ENCODE measurements around the gene PIP5K1C.
"Not testable (repeated sequence)": the region's sequence is repeated elsewhere in the genome, so short reads cannot be mapped to it uniquely, and the experiment has no call there.

Gene PIP5K1C

GRCh38 chr19:3661284-3662238 lies 38.7 kb downstream of the PIP5K1C start:
- no peak for DNase-seq (ENCODE audit: low read depth)

- no peak for DNase-seq (ENCODE audit: low read depth)
Observed at GRCh38 chr19:3660493-3661219, 39.6 kb downstream of the PIP5K1C start.

GRCh38 chr19:3659746-3660112 lies 40.5 kb downstream of the PIP5K1C start:
- no peak for DNase-seq (ENCODE audit: low read depth)

- DNase-seq (ENCODE audit: low read depth) = no peak
Observed at GRCh38 chr19:3658870-3659745, 41.2 kb downstream of the PIP5K1C start.

- DNase-seq (ENCODE audit: low read depth) = no peak
Observed at GRCh38 chr19:3658004-3658869, 42.0 kb downstream of the PIP5K1C start.

GRCh38 chr19:3657395-3657769 lies 42.9 kb downstream of the PIP5K1C start:
- no peak for DNase-seq (ENCODE audit: low read depth)

GRCh38 chr19:3656747-3657394 lies 43.4 kb downstream of the PIP5K1C start:
- DNase-seq (ENCODE audit: low read depth) = no peak

DNA sequence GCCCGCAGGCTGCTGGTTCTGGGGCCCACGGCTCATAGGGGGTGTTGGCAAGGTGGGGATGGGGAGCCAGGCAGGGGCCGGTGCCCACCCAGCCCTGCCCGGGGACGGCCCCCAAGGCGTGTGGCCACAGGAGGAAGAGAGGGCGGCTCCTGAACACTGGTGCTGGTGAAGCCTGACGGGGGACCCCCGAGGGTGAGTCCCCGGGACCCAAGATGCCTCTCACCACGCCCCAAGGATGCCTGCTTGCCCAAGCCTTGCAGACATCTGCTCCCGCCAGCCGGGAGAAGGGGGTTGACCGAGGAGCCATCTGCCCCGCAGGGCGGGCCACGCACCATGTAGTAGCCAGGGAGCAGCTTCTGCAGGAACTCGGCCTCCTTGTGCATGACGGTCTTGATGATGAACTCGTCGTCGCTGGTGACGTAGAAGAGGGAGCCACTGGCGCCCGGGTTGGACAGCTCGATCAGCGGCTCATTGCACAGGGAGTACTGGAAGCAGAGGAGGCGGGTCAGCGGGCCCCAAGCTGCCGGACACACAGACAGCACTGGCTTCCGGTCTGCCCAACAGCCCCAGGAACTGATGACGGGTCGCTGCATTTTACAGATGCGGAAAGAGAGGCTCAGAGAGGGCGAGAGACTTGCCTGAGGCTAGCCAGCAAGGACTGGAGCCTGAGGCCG lies 44.1 kb downstream of the PIP5K1C start:
- DNase-seq (ENCODE audit: low read depth) = no peak

- no peak for DNase-seq (ENCODE audit: low read depth)
Observed at GRCh38 chr19:3655402-3656072, 44.7 kb downstream of the PIP5K1C start.

DNA sequence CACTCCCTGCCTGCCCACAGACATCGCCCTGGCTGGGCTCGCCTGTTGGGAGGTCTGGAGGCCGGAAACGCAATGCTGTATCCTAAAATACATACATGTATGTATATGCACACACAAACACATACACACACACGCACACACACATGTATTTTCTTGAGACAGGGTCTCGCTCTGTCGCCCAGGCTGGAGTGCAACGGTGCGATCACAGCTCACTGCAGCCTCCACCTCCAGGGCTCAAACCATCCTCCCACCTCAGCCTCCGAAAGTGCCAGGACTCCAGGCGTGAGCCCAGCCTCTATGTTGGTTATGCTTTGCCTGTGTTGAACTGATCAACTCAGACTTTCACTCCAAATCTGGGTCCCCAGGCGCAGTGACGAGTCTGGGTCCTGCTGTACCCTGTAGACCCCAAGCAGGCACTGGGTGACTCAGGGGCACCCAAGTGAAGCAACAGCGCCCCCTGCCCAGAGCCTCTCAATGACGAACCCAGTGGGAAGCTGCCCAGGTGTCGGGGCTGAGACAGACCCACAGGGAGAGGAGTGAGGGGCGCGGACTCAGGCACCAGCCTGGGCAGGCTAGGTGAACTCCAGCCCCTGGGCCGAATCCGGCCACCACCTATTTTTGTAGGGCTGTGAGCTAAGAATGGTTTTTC lies 46.3 kb downstream of the PIP5K1C start:
- DNase-seq (ENCODE audit: low read depth) = no peak

GRCh38 chr19:3653081-3653795 lies 47.0 kb downstream of the PIP5K1C start:
- no peak for DNase-seq (ENCODE audit: low read depth)

GRCh38 chr19:3652422-3652821 lies 47.8 kb downstream of the PIP5K1C start:
- DNase-seq (ENCODE audit: low read depth) = no peak

- DNase-seq (ENCODE audit: low read depth) = no peak
Observed at GRCh38 chr19:3651684-3652083, 48.6 kb downstream of the PIP5K1C start.

DNA sequence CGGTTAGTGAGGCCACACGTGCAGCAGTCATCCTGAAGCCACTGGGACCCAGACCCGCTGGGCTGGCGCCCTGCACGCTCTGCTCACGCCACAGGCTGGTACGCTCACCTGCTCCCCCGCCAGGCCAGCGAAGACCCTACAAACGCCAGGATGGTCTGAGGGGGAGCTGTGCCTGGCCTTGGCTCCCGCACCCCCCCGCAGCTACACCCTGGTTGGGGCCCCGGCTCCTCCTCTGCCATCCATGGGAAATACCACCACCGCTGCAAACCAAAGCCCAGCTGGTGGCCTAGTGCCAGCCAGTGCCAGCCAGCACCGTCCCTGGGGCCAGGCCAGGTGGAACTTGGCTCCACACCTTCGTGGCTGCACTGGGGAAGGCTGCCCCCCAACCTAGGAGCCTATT lies 50.4 kb downstream of the PIP5K1C start:
- DNase-seq (ENCODE audit: low read depth) = no peak

GRCh38 chr19:3648037-3648905 lies 52.0 kb downstream of the PIP5K1C start:
- DNase-seq (ENCODE audit: low read depth) = no peak

GRCh38 chr19:3647102-3647501 lies 53.2 kb downstream of the PIP5K1C start:
- DNase-seq (ENCODE audit: low read depth) = not testable (repeated sequence)

- DNase-seq (ENCODE audit: low read depth) = no peak
Observed at GRCh38 chr19:3646336-3647092, 53.8 kb downstream of the PIP5K1C start.
